Transverse colon (tissue), 4 donors: ENCODE results near the gene SPACA4. TPM values are rescaled to one million over a fixed set of nuclear protein-coding genes. Genes with fewer than 3 reads are reported as not detected.

Experiments used
- DNase-seq: peaks from one replicate; pipeline ENCODE4 v3.0.0-alpha.2; 2019
- H3K27ac ChIP-seq, 4 donors: fragments of 200-600 bp; sonication (generic); 2 replicates each; pipeline ENCODE4 v1.5.1; 2016 to 2018; ENCODE audit warnings: inconsistent platforms in 4 of 4
- H3K27me3 ChIP-seq: fragments of 200-600 bp; sonication (generic); 2 replicates; pipeline ENCODE4 v1.5.1; 2017; ENCODE audit warnings: inconsistent platforms
- H3K36me3 ChIP-seq, 4 donors: fragments of 200-600 bp; sonication (generic); 2 replicates each; pipeline ENCODE4 v1.5.1; 2017 to 2019; ENCODE audit warnings: inconsistent platforms in 4 of 4
- H3K4me1 ChIP-seq, 4 donors: fragments of 200-600 bp; sonication (generic); 2 replicates each; pipeline ENCODE4 v1.5.1; 2017 to 2020; ENCODE audit warnings: inconsistent platforms in 4 of 4
- H3K4me3 ChIP-seq, 4 donors: fragments of 200-600 bp; sonication (generic); 1 replicate in 1 of 4; 2 replicates in 3 of 4; pipeline versions ENCODE4 v1.5.1 to v1.6.1; 2017 to 2019; ENCODE audit warnings: inconsistent platforms in 4 of 4
- H3K9me3 ChIP-seq, 2 donors: fragments of 200-600 bp; sonication (generic); 2 replicates each; pipeline ENCODE4 v1.5.1; 2017 to 2019; ENCODE audit warnings: inconsistent platforms in 2 of 2
- CTCF ChIP-seq, 5 experiments: fragments of 200-600 bp in 3 of 5; fragments of 450-650 bp in 2 of 5; sonication (generic) in 3 of 5; IDR thresholded peaks; 1 replicate in 2 of 5; 2 replicates in 3 of 5; pipeline ENCODE4 v1.5.1; 2016 to 2017; ENCODE audit warnings: antibody characterized with exemption in 5 of 5, inconsistent platforms in 3 of 5, mild to moderate bottlenecking in 2 of 5, moderate library complexity in 1 of 5
- EP300 ChIP-seq: sonication (generic); formaldehyde crosslinking; IDR thresholded peaks from one replicate; pipeline ENCODE4 v1.6.1; 2017; ENCODE audit warnings: antibody characterized with exemption, low read depth
- POLR2A ChIP-seq: fragments of 450-650 bp; IDR thresholded peaks from one replicate; pipeline ENCODE4 v1.6.1; 2016; ENCODE audit warnings: antibody characterized with exemption, mild to moderate bottlenecking, moderate library complexity
- POLR2AphosphoS5 ChIP-seq, 3 donors: sonication (generic); formaldehyde crosslinking; IDR thresholded peaks; one replicate each; pipeline ENCODE4 v1.6.1; 2016; ENCODE audit warnings: antibody characterized with exemption in 3 of 3
- WGBS, 2 donors: methylation state at CpG; one replicate each; pipeline ENCODE4 v1.1.5; 2018; ENCODE audit warnings: low coverage in 1 of 2; 5-methylcytosine and 5-hydroxymethylcytosine counted together
- in situ Hi-C, 4 donors: fragments of 200-750 bp; cut with MboI; loops; one replicate each; pipeline versions ENCODE4 v1.15.0 to v1.15.1; 2017; ENCODE audit warnings: low sequenced_read_pairs in 3 of 4, low pct_ligation_motif_present in 1 of 4, low pct_unique_long_range_greater_than_20kb in 1 of 4
- intact Hi-C: fragments of 100-400 bp; cut with DNase I; formaldehyde crosslinking; loops from one replicate; pipeline ENCODE4 v1.15.1; 2023; ENCODE audit warnings: low total_unique reads
- total RNA-seq, 4 donors: library from RNA; depleted of rRNA; stranded (reverse); fragments of >200 nt; gene quantifications; one replicate each; pipeline ENCODE4 v1.1.0, GENCODE V29; 2016

The SPACA4 gene
- total RNA-seq, 4 donors from 2014 or later = not detected

GRCh38 chr19:48635966-48636858 lies 29.7 kb downstream of the SPACA4 start:
- TF ChIP-seq CTCF (IDR thresholded peaks at IDR 0.05) = no peak
- no peak for TF ChIP-seq POLR2AphosphoS5 (IDR thresholded peaks at IDR 0.05)
- TF ChIP-seq EP300 = no peak
- no peak for TF ChIP-seq POLR2A
- Histone ChIP-seq H3K36me3 (no peaks in the 10 kb centered on the region), H3K27ac (peak overlapping the region; percentile 94 to 98 (median 97)), H3K27me3 (no peaks in the 10 kb centered on the region), H3K4me1 (peaks cover 27 to 62% (median 48%) of the 10 kb centered on the region in 4 donors), H3K4me3 (peak overlapping the region; percentile 70 to 85 (median 80)), H3K9me3 (no peaks in the 10 kb centered on the region)
- WGBS, 2 donors = 0 to 1% methylated on average over 14 to 34 of the region's 35 CpGs
- peak; percentile 63 for DNase-seq
- intact Hi-C loops = no loop called here
- in situ Hi-C loops = no loop called here

GRCh38 chr19:48636859-48637448 lies 30.4 kb downstream of the SPACA4 start, which contains the start of gene DBP:
Gene DBP, minus strand, starts transcription at chr19:48637379. Its CDS starts 385 bp downstream, at chr19:48636994.
- Histone ChIP-seq H3K27me3 (no peaks in the 10 kb centered on the region), H3K4me3 (peak within 1 kb of the TSS; percentile 70 to 85 (median 80)), H3K9me3 (no peaks in the 10 kb centered on the region), H3K27ac (peak within 1 kb of the TSS; percentile 94 to 98 (median 97)), H3K4me1 (peaks cover 27 to 56% (median 44%) of the 10 kb centered on the region in 4 donors), H3K36me3 (no peaks in the 10 kb centered on the region)
- intact Hi-C loops = no loop called here
- peak; percentile 62 for DNase-seq
- 0% methylated on average over 30 of the region's 40 CpGs; no CpG with 5 or more reads in 1 of the 2 donors for WGBS, 2 donors
- no peak for TF ChIP-seq EP300
- peak in 3 of 5 experiments; percentile 13 to 50 (median 31) for TF ChIP-seq CTCF (IDR thresholded peaks at IDR 0.05)
- TF ChIP-seq POLR2AphosphoS5 (IDR thresholded peaks at IDR 0.05) = peak in 2 of 3 donors; percentile 78 to 84
- TF ChIP-seq POLR2A = peak; percentile 80
- in situ Hi-C loops = no loop called here

- H3K4me3 ChIP-seq = peak overlapping the region; percentile 11 to 85 (median 74)
- H3K27me3 ChIP-seq = no peaks in the 10 kb centered on the region
- WGBS, 2 donors = 0% methylated on average over 7 to 27 of the region's 38 CpGs
- no peak for TF ChIP-seq EP300
- peak; percentile 49 to 69 (median 65) for TF ChIP-seq POLR2AphosphoS5 (IDR thresholded peaks at IDR 0.05)
- peak; percentile 99 for DNase-seq
- H3K4me1 ChIP-seq = peaks cover 27 to 54% (median 41%) of the 10 kb centered on the region in 4 donors
- peak overlapping the region; percentile 94 to 98 (median 97) for H3K27ac ChIP-seq
- no peaks in the 10 kb centered on the region for H3K9me3 ChIP-seq
- in situ Hi-C loops = no loop called here
- no peaks in the 10 kb centered on the region for H3K36me3 ChIP-seq
- intact Hi-C loops = no loop called here
Observed at GRCh38 chr19:48637449-48637947, 31.0 kb downstream of the SPACA4 start.

- Histone ChIP-seq H3K27me3 (no peaks in the 10 kb centered on the region), H3K27ac (peak overlapping the region; percentile 94 to 98 (median 97)), H3K9me3 (no peaks in the 10 kb centered on the region), H3K36me3 (no peaks in the 10 kb centered on the region), H3K4me3 (peak overlapping the region; percentile 11 to 85 (median 74)), H3K4me1 (peaks cover 22 to 47% (median 34%) of the 10 kb centered on the region in 4 donors)
- intact Hi-C loops (no loop called here), in situ Hi-C loops (no loop called here)
- DNase-seq = peak; percentile 88
- TF ChIP-seq POLR2AphosphoS5 (IDR thresholded peaks at IDR 0.05) = peak in 2 of 3 donors; percentile 76 to 84
- TF ChIP-seq CTCF (IDR thresholded peaks at IDR 0.05) = peak in 1 of 5 experiments; percentile 11
- peak; percentile 80 for TF ChIP-seq POLR2A
- TF ChIP-seq EP300 = no peak
- WGBS, 2 donors = 4 to 7% methylated on average over 4 to 29 of the region's 29 CpGs
Observed at GRCh38 chr19:48637948-48638830, 31.6 kb downstream of the SPACA4 start.
